Measurements from ENCODE around the gene RBBP8.
"Not testable (repeated sequence)": the region's sequence is repeated elsewhere in the genome, so short reads cannot be mapped to it uniquely, and the experiment has no call there.

RBBP8 gene

GRCh38 chr18:22946846-22947245, 13.7 kb downstream of the RBBP8 start:
- no peak for DNase-seq

GRCh38 chr18:22951823-22952222, 18.7 kb downstream of the RBBP8 start:
- DNase-seq = no peak

DNA sequence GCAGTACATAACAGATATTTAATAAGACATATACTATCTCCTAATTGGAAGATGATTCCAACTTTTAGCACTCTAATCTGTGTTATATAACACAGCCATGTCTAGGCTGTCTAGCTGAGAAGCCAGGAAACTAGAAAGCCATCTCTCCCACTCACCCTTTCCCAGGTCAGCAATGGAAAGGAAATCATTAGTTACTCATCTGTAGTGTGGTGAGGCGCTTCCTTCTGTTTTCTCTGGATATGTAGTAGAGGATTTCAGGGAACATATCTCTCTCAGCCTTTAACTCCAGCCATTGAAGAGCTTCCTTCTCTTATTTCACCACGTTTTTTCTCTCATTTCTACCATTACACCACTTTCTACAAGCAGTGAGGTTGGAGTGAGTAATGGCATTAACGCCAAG, 19.4 kb downstream of the RBBP8 start:
- no peak for DNase-seq

DNA sequence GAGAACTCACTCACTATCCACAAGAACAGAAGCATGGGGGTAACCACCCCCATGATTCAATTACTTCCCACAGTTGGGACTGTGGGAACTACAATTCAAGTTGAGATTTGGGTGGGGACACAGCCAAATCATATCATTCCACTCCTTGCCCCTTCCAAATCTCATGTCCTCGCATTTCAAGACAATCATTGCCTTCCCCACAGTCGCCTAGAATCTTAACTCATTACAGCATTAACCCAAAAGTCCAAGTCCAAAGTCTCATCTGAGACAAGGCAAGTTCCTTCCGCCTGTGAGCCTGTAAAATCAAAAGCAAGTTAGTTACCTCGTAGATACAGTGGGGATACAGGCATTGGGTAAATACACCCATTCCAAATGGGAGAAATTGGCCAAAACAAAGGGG, 20.9 kb downstream of the RBBP8 start:
- DNase-seq = not testable (repeated sequence)

DNA sequence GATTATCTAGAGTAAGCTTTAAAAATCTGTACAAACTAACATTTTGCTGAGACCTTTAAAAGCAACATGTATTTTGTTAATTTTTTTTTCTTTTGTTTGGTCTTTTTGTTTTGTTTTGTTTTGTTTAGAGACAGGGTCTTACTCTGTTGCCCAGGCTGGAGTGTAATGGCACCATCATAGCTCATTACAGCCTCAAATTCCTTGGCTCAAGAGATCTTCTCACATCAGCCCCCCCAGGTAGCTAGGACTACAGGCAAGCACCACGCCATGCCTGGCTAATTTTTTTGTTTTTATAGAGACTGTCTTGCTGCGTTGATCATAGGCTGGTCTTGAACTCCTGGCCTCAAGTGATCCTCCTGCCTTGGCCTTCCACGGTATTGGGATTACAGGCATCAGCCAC, 23.1 kb downstream of the RBBP8 start:
- no peak for DNase-seq

DNA sequence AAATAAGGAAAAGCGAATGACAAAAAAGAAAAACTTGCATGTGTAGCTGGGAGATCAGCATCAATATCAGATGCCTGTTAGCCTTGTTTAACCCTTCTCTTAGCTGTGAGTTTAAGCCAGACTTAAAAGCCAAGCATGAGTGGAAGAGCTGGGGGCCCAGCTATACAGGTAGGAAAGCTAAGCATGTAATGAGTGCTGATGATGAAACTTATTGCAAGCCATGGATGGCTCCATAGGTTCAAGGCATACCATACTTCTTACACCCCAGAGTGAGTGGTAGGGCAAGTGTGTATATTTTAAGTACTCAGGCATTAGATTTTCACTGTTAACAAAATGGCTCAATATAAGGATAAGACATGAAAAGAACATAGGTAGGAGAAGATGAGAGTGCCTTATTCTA, 28.0 kb downstream of the RBBP8 start:
- DNase-seq = no peak

DNA sequence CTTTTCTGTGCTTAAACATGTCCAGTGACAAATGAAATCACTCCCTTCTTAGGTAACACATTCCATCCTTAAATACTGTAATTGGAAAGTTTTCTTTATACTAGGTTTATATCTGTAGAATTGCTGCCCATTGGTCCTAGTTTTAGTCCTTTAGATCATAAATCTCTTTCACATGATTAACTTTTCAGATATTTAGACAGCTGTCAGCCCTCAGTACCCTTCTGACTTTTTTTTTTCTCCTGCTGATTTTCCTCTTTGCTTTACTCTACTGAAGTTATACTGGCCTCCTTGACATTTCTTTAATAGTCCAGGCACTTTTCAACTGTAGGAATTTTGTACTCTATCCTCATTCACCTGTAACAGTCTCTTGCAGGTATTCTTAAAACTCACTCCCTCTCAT, 28.9 kb downstream of the RBBP8 start:
- DNase-seq = no peak

GRCh38 chr18:22964116-22964515, 31.0 kb downstream of the RBBP8 start:
- DNase-seq = no peak

DNA sequence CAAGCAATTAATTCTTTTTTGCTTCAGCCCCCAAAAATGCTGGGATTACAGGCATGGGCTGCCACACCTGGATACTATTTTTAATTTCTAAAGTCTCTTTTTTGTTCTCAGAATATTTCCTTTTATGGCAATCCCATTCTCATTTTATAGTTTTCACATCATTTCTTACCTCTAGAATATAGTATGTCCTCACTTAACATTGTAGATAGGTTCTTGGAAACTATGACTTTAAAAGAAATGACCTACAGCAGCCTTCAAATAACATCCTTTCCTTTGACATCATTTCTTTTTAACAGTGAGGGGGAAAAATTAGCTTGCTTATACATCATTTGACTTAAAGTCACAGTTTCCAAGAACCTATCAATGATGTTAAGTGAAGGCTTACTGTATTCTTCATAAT, 31.6 kb downstream of the RBBP8 start:
- no peak for DNase-seq

GRCh38 chr18:22971038-22971437, 37.9 kb downstream of the RBBP8 start:
- DNase-seq = no peak

DNA sequence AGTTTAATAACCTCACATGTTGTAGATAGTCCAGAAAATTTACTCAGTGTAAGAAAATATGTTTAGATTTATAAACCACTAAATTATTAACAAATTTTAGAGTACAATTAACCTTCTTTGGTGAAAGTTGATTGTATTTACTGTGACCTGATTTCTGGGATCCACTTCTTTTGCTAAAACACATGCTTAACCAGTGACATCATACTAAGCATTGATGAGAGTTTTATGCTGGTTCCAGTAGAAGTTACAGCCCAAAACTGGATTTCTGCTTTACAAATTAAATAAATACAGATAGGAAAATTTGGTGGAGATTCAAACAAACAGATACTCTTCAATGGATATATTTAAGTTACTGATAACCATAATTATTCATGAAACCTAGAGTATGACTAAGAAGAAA, 40.9 kb downstream of the RBBP8 start:
- DNase-seq = no peak

- no peak for DNase-seq
Measured at GRCh38 chr18:22974707-22975106, 41.6 kb downstream of the RBBP8 start.

GRCh38 chr18:22975508-22975907, 42.4 kb downstream of the RBBP8 start:
- DNase-seq = no peak

GRCh38 chr18:22977847-22978701, 44.9 kb downstream of the RBBP8 start:
- DNase-seq = no peak

GRCh38 chr18:22980394-22980793, 47.3 kb downstream of the RBBP8 start:
- DNase-seq = no peak

- DNase-seq = no peak
Measured at GRCh38 chr18:22981274-22982133, 48.4 kb downstream of the RBBP8 start.

DNA sequence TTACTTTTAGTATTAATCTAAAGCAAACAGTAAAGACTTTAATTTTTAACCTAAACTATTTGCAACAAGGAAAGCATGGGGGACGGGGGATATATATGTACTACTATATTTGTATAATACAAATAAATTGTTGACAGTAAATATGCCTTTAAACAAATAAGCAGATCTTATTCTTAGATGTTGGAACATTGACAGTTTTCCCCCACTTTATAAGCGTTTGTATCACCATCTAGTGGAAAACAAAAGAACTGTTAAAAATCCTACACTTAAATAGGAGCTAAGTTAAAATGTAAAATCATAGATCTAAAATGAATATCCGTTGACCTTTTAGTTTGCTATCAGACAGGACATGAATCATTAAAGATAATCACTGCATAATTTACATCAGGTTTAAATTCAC, 50.0 kb downstream of the RBBP8 start:
- DNase-seq = no peak

DNA sequence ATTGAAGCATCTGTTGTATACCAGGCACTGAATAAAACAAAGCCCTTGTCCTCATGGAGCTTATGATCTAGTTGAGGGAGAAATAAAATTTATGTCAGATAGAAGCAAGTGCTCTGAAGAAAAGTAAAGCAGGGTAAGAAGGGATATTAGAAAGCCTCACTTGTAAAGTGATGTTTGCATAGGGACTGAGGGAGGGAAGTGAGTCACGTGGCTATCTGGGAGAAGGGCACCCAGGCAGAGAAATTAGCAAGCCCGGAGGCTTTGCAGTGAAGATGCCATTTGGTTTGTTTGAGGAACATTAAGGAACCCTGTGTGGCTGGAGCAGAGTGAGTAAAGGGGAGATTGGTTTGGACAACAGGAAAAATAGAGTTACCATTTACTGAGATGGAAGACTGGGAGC, 52.1 kb downstream of the RBBP8 start:
- DNase-seq = no peak

DNA sequence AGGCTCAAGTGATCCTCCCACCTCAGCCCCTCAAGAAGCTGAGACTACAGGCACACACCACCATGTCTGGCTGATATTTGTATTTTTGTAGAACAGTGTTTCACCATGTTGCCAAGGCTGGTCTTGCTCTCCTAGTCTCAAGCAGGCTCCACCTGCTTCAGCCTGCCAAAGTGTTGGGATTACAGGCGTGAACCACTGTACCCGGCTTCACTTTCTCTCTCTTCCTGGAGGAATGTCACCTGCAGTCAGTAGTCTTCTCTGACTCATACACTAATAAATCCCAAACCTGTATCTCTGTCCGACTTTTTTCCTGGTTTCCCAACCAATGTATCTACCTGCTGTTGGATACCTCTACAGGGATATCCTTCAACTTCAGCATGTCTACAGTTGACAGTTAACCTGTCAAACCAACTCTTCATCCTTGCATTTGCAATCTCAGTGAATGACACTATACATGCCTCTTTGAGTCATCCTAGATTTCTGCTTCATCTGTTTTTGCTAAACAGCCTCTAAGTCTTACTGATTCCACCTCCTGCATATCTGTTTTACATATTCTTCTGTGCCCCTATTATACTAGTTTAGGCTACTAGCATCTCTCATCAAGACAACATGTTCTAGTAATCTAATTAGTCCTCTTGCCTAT, 54.5 kb downstream of the RBBP8 start:
- DNase-seq = no peak

DNA sequence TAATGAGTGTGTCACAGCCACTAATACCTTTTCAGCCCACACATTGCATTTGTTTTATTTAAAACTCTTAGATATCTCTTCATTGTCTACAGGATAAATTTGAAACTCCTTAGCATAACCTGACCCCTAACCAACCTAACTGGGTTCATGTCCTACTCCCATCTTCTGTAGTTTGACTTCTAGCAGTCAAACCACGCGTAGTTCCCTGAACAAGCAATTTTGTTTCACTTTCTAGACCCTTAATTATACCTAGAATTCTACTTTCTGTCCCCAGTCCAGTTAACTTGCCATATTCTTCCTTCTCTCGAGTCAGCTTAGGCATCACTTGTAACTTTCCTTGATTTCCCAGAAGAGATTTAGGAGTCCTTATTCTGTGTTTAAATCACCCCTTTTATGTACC, 55.1 kb downstream of the RBBP8 start:
- DNase-seq = no peak

DNA sequence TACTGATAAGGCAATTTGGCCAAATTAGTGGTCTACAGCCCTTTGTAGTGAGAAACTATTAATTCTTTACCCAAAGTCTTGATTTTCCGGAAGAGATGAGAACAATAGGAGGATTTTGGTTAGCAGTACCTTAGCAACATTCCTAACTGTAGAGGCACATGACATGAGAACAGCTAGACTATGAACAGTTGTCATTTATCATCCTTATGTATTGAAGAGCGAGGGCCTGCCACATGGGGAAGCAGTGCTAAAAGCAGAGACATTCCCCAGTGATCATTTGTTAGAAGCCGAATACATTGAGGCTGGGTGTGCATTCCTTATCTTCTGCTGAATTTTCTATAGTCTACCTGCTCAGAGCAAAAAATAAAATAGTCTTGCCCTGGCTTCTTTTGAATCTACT, 65.2 kb downstream of the RBBP8 start:
- no peak for DNase-seq

GRCh38 chr18:22999212-22999611, 66.1 kb downstream of the RBBP8 start:
- DNase-seq = no peak

GRCh38 chr18:22999647-23000046, 66.5 kb downstream of the RBBP8 start:
- DNase-seq = no peak

DNA sequence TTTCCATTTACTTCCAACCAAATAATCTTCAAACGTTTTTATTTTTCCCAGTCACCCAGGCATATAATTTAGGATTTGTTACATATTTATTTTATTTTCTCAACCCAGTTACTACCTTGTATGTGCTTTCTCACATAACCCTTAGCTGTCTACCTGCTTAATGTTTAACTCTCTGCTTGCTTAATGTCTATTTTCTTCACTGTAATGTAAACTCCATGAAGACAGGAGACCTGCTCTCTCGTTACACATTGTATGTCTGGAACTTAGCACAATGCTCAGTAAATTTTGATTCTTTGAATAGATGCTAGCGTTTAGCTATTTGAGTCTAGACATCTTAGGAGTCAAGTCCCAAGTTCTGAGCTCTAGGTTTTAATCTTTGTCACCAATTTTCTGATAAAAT, 70.2 kb downstream of the RBBP8 start:
- no peak for DNase-seq
